Stimulated activated CD8-positive, alpha-beta memory T cell treated with anti-CD3 and anti-CD28 coated beads, Interleukin-4, amount 100 ng/mL, for 1 hour (primary cell): Measurements from ENCODE around the gene LAMA5.

ENCODE experiments used
- DNase-seq, 2 donors: peaks; one replicate each; pipeline ENCODE4 v3.0.0-alpha.2; 2020; ENCODE audit warnings: low read depth in 2 of 2, low spot score in 1 of 2

LAMA5 gene

GRCh38 chr20:62306414-62307187 is 60.5 kb downstream of the LAMA5 start:
- no peak for DNase-seq

- no peak for DNase-seq
Measured at GRCh38 chr20:62305765-62306413, 61.2 kb downstream of the LAMA5 start.

GRCh38 chr20:62305149-62305764 is 61.9 kb downstream of the LAMA5 start:
- DNase-seq = no peak

GRCh38 chr20:62304331-62305148 is 62.6 kb downstream of the LAMA5 start:
- DNase-seq = no peak

- DNase-seq = no peak
Measured at GRCh38 chr20:62303340-62304226, 63.5 kb downstream of the LAMA5 start.

GRCh38 chr20:62303062-62303339 is 64.1 kb downstream of the LAMA5 start:
- no peak for DNase-seq

GRCh38 chr20:62302341-62303061 is 64.6 kb downstream of the LAMA5 start, which contains the start of gene ADRM1:
Gene ADRM1, plus strand, starts transcription at chr20:62302997. Its CDS starts 572 bp downstream, at chr20:62303569.
- peak; percentile 88 to 92 for DNase-seq

- peak; percentile 47 to 67 for DNase-seq
Measured at GRCh38 chr20:62301773-62302340, 65.3 kb downstream of the LAMA5 start.

- no peak for DNase-seq
Measured at GRCh38 chr20:62301111-62301668, 65.9 kb downstream of the LAMA5 start.

GRCh38 chr20:62300319-62300718 is 66.8 kb downstream of the LAMA5 start:
- DNase-seq = no peak

GRCh38 chr20:62299666-62300236 is 67.4 kb downstream of the LAMA5 start:
- no peak for DNase-seq

GRCh38 chr20:62298577-62299249 is 68.4 kb downstream of the LAMA5 start:
- no peak for DNase-seq

- DNase-seq = no peak
Measured at GRCh38 chr20:62297449-62298227, 69.5 kb downstream of the LAMA5 start.

- DNase-seq = no peak
Measured at GRCh38 chr20:62296724-62297448, 70.2 kb downstream of the LAMA5 start.

GRCh38 chr20:62294516-62294915 is 72.6 kb downstream of the LAMA5 start:
- DNase-seq = no peak

- no peak for DNase-seq
Measured at GRCh38 chr20:62293946-62294345, 73.2 kb downstream of the LAMA5 start.
